ENCODE data around the gene SEC14L5.
"Not testable (repeated sequence)": the region's sequence is repeated elsewhere in the genome, so short reads cannot be mapped to it uniquely, and the experiment has no call there.

Gene SEC14L5

GRCh38 chr16:4929619-4930018 lies 28.5 kb upstream of the SEC14L5 start:
- DNase-seq (ENCODE audit: low read depth, low spot score): not testable (repeated sequence)

GRCh38 chr16:4931381-4931780 lies 26.7 kb upstream of the SEC14L5 start:
- DNase-seq (ENCODE audit: low read depth, low spot score): no peak

- DNase-seq (ENCODE audit: low read depth, low spot score): no peak
Observed at GRCh38 chr16:4933433-4933832, 24.7 kb upstream of the SEC14L5 start.

- no peak for DNase-seq (ENCODE audit: low read depth, low spot score)
Observed at GRCh38 chr16:4933871-4934395, 24.2 kb upstream of the SEC14L5 start.

GRCh38 chr16:4934591-4934990 lies 23.5 kb upstream of the SEC14L5 start:
- DNase-seq (ENCODE audit: low read depth, low spot score): no peak

- no peak for DNase-seq (ENCODE audit: low read depth, low spot score)
Observed at GRCh38 chr16:4935241-4935855, 22.8 kb upstream of the SEC14L5 start.

- DNase-seq (ENCODE audit: low read depth, low spot score): no peak
Observed at GRCh38 chr16:4936181-4936990, 21.7 kb upstream of the SEC14L5 start.

GRCh38 chr16:4936991-4937781 lies 20.9 kb upstream of the SEC14L5 start, which contains the start of gene PPL:
Gene PPL, minus strand, starts transcription at chr16:4937148. Its CDS starts 103 bp downstream, at chr16:4937045.
- DNase-seq (ENCODE audit: low read depth, low spot score): no peak

GRCh38 chr16:4937782-4938682 lies 20.1 kb upstream of the SEC14L5 start:
- no peak for DNase-seq (ENCODE audit: low read depth, low spot score)

- DNase-seq (ENCODE audit: low read depth, low spot score): no peak
Observed at GRCh38 chr16:4938683-4939030, 19.5 kb upstream of the SEC14L5 start.

GRCh38 chr16:4940719-4941118 lies 17.4 kb upstream of the SEC14L5 start:
- no peak for DNase-seq (ENCODE audit: low read depth, low spot score)

GRCh38 chr16:4942481-4942880 lies 15.6 kb upstream of the SEC14L5 start:
- no peak for DNase-seq (ENCODE audit: low read depth, low spot score)

GRCh38 chr16:4944333-4945281 lies 13.5 kb upstream of the SEC14L5 start:
- no peak for DNase-seq (ENCODE audit: low read depth, low spot score)

GRCh38 chr16:4945560-4946502 lies 12.3 kb upstream of the SEC14L5 start:
- no peak for DNase-seq (ENCODE audit: low read depth, low spot score)

- no peak for DNase-seq (ENCODE audit: low read depth, low spot score)
Observed at GRCh38 chr16:4946917-4947316, 11.2 kb upstream of the SEC14L5 start.

- DNase-seq (ENCODE audit: low read depth, low spot score): no peak
Observed at GRCh38 chr16:4947722-4948503, 10.2 kb upstream of the SEC14L5 start.

- no peak for DNase-seq (ENCODE audit: low read depth, low spot score)
Observed at GRCh38 chr16:4948903-4949766, 9.0 kb upstream of the SEC14L5 start.
